Measurements from ENCODE around the gene GRAMD4. TPM values are rescaled to one million over a fixed set of nuclear protein-coding genes. Genes with fewer than 3 reads are reported as not detected.
A peak's percentile ranks its signal among the peaks of the same experiment; 100 is the strongest.

The GRAMD4 gene
- total RNA-seq, 1 experiment from 2014 or later: 29.0 TPM

DNA sequence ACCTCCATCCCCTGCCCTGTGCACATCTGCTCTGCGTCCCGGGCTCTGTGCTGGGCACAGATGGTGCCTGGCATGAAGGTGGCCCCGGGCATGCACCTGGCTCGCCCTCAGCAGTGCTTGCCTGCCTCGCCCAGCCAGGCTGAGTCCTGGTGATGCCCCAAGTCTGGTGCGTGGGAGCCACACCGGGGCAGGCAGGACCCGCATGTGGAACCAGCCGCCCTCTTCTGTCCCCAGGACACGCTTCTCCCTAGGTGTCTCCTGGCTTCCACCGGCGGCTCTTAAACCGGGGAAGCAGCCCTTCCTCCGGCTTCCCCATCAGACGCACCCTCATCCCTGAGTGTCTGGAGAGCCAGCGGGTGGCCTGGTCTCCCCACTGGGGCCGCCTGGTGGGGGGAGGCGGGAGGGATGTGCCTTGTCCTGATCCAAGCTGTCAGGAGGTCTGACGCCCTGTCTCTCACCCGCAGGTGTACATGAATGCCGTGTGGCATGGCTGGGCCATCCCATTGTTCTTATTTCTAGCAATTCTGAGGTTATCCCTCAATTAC is 45.0 kb downstream of the GRAMD4 start:
- 0 out of 2 replicates have a peak, but pooled peaks cover 3% of the 10 kb centered on the region for H3K36me3 ChIP-seq (ENCODE audit: insufficient read depth, low read length)
- H3K4me1 ChIP-seq (ENCODE audit: low read length): peaks cover 8% of the 10 kb centered on the region
- H3K9ac ChIP-seq (ENCODE audit: low read length): no peak overlapping the region
- no peak overlapping the region for H2AFZ ChIP-seq (ENCODE audit: low read length)
- no peaks in the 10 kb centered on the region for H3K9me3 ChIP-seq (ENCODE audit: low read length)
- no peak overlapping the region for H3K4me2 ChIP-seq (ENCODE audit: low read depth, low read length, poor library complexity, severe bottlenecking)
- H3K4me3 ChIP-seq (ENCODE audit: low read length): no peak overlapping the region
- H3K27ac ChIP-seq (ENCODE audit: low read length): no peak overlapping the region
- H4K20me1 ChIP-seq (ENCODE audit: insufficient read depth, low read depth, low read length): no peaks in the 10 kb centered on the region
- DNase-seq: no peak
- no peaks in the 10 kb centered on the region for H3K9me2 ChIP-seq (replicated peaks; ENCODE audit: insufficient read depth, low read length)
- H3K27me3 ChIP-seq (ENCODE audit: low read length): no peaks in the 10 kb centered on the region
- no peaks in the 10 kb centered on the region for H3K79me2 ChIP-seq (ENCODE audit: low read length)

DNA sequence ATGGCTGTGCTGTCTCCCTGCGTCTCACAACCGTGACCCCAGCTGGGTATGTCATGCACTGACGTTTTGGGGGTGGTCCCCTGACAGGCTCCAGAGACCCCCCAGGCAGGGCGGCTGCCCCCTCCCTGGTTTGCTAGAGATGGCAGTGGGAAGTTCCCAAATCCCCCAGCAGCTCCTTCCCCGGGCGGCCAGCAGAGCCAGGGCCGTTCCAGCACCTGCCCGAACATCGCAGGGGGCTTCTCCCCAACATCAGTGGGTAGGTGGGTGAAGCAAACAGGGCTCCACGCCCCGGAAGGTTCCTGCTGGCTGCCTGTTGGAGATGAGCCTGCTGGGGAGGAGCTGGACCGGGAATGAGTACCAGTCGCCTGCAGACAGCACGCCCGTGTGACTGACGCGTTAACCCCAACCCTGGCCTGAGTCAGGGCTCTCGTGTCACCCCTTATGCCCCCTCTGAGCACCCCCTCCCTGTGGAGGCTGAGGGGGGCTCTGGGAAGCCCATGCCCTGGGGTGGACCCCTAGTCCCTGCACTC is 45.6 kb downstream of the GRAMD4 start:
- Histone ChIP-seq H3K9ac (ENCODE audit: low read length) (no peak overlapping the region), H3K9me3 (ENCODE audit: low read length) (no peaks in the 10 kb centered on the region), H3K4me1 (ENCODE audit: low read length) (peaks cover 8% of the 10 kb centered on the region), H2AFZ (ENCODE audit: low read length) (no peak overlapping the region), H3K9me2 (replicated peaks; ENCODE audit: insufficient read depth, low read length) (no peaks in the 10 kb centered on the region), H3K36me3 (ENCODE audit: insufficient read depth, low read length) (0 out of 2 replicates have a peak, but pooled peaks cover 3% of the 10 kb centered on the region), H3K27ac (ENCODE audit: low read length) (no peak overlapping the region), H3K79me2 (ENCODE audit: low read length) (no peaks in the 10 kb centered on the region), H4K20me1 (ENCODE audit: insufficient read depth, low read depth, low read length) (no peaks in the 10 kb centered on the region), H3K4me3 (ENCODE audit: low read length) (no peak overlapping the region), H3K4me2 (ENCODE audit: low read depth, low read length, poor library complexity, severe bottlenecking) (no peak overlapping the region), H3K27me3 (ENCODE audit: low read length) (no peaks in the 10 kb centered on the region)
- no peak for DNase-seq

DNA sequence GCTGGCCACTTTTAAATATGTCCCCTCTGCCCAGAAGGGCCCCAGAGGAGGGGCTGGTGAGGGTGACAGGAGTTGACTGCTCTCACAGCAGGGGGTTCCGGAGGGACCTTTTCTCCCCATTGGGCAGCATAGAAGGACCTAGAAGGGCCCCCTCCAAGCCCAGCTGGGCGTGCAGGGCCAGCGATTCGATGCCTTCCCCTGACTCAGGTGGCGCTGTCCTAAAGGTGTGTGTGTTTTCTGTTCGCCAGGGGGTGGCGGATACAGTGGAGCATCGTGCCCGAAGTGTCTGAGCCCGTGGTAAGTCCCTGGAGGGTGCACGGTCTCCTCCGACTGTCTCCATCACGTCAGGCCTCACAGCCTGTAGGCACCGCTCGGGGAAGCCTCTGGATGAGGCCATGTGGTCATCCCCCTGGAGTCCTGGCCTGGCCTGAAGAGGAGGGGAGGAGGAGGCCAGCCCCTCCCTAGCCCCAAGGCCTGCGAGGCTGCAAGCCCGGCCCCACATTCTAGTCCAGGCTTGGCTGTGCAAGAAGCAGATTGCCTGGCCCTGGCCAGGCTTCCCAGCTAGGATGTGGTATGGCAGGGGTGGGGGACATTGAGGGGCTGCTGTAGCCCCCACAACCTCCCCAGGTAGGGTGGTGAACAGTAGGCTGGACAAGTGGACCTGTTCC is 46.5 kb downstream of the GRAMD4 start:
- Histone ChIP-seq H3K27me3 (ENCODE audit: low read length) (no peaks in the 10 kb centered on the region), H3K4me1 (ENCODE audit: low read length) (peaks cover 8% of the 10 kb centered on the region), H3K4me3 (ENCODE audit: low read length) (no peak overlapping the region), H3K9ac (ENCODE audit: low read length) (no peak overlapping the region), H3K4me2 (ENCODE audit: low read depth, low read length, poor library complexity, severe bottlenecking) (no peak overlapping the region), H3K79me2 (ENCODE audit: low read length) (no peaks in the 10 kb centered on the region), H2AFZ (ENCODE audit: low read length) (no peak overlapping the region), H3K27ac (ENCODE audit: low read length) (no peak overlapping the region), H3K9me2 (replicated peaks; ENCODE audit: insufficient read depth, low read length) (no peaks in the 10 kb centered on the region), H4K20me1 (ENCODE audit: insufficient read depth, low read depth, low read length) (no peaks in the 10 kb centered on the region), H3K36me3 (ENCODE audit: insufficient read depth, low read length) (0 out of 2 replicates have a peak, but pooled peaks cover 3% of the 10 kb centered on the region), H3K9me3 (ENCODE audit: low read length) (no peaks in the 10 kb centered on the region)
- DNase-seq: no peak

DNA sequence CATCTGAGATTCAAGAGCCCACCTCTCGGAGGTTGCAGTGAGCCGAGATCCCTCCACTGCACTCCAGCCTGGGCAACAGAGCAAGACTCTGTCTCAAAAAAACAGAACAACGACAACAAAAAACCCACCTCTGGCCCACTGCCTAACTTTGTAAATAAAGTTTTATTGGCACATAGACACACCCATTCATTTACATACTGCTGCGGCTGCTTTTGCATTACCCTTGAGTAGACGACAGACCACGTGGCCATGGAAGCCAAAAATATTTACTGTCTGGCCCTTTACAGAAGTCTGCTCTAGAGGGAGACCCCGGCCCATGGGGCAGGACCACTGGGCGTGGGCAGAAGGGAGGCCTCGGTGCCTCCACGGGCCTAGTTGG is 47.0 kb downstream of the GRAMD4 start:
- Histone ChIP-seq H3K36me3 (ENCODE audit: insufficient read depth, low read length) (0 out of 2 replicates have a peak, but pooled peaks cover 3% of the 10 kb centered on the region), H3K9me2 (replicated peaks; ENCODE audit: insufficient read depth, low read length) (no peaks in the 10 kb centered on the region), H3K79me2 (ENCODE audit: low read length) (no peaks in the 10 kb centered on the region), H3K27me3 (ENCODE audit: low read length) (no peaks in the 10 kb centered on the region), H3K4me1 (ENCODE audit: low read length) (peaks cover 8% of the 10 kb centered on the region), H2AFZ (ENCODE audit: low read length) (no peak overlapping the region), H3K4me3 (ENCODE audit: low read length) (no peak overlapping the region), H3K27ac (ENCODE audit: low read length) (no peak overlapping the region), H3K4me2 (ENCODE audit: low read depth, low read length, poor library complexity, severe bottlenecking) (no peak overlapping the region), H3K9me3 (ENCODE audit: low read length) (no peaks in the 10 kb centered on the region), H4K20me1 (ENCODE audit: insufficient read depth, low read depth, low read length) (no peaks in the 10 kb centered on the region), H3K9ac (ENCODE audit: low read length) (no peak overlapping the region)
- DNase-seq: peak; percentile 76

DNA sequence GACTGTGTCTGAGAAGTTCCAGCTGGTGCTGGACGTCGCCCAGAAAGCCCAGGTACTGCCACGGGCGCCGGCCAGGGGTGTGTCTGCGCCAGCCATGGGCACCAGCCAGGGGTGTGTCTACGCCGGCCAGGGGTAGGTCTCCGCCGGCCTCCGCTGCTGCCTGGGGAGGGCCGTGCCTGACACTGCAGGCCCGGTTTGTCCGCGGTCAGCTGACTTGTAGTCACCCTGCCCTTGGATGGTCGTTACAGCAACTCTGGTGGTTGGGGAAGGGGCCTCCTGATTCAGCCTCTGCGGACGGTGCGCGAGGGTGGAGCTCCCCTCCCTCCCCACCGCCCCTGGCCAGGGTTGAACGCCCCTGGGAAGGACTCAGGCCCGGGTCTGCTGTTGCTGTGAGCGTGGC is 47.9 kb downstream of the GRAMD4 start:
- Histone ChIP-seq H4K20me1 (ENCODE audit: insufficient read depth, low read depth, low read length) (no peaks in the 10 kb centered on the region), H3K36me3 (ENCODE audit: insufficient read depth, low read length) (0 out of 2 replicates have a peak, but pooled peaks cover 3% of the 10 kb centered on the region), H3K27ac (ENCODE audit: low read length) (no peak overlapping the region)

DNA sequence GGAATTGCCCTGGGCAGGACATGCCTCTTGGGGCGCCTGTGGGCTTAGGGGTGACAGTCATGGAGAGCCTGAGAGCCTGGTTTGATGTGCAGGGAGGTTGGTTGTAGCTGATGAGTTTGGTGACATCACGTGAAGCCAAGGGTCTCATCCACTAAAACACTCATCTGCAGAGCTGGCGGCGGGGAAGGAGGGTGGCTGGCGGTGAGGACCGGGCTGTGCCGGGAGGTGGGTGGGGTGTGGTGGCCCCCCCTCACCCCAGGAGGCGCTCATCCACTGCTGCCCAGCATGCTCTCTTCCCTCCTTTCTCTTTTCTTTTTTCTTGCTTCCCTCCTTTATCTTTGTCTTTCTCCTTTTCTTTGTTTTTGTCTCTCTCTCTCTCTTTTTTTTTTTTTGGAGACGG is 49.0 kb downstream of the GRAMD4 start:
- H3K9ac ChIP-seq (ENCODE audit: low read length): no peak overlapping the region
- H3K36me3 ChIP-seq (ENCODE audit: insufficient read depth, low read length): 0 out of 2 replicates have a peak, but pooled peaks cover 3% of the 10 kb centered on the region
- no peaks in the 10 kb centered on the region for H3K9me3 ChIP-seq (ENCODE audit: low read length)
- H4K20me1 ChIP-seq (ENCODE audit: insufficient read depth, low read depth, low read length): no peaks in the 10 kb centered on the region
- DNase-seq: no peak
- H3K9me2 ChIP-seq (replicated peaks; ENCODE audit: insufficient read depth, low read length): no peaks in the 10 kb centered on the region
- H3K79me2 ChIP-seq (ENCODE audit: low read length): no peaks in the 10 kb centered on the region
- H3K4me2 ChIP-seq (ENCODE audit: low read depth, low read length, poor library complexity, severe bottlenecking): no peak overlapping the region
- no peak overlapping the region for H3K4me3 ChIP-seq (ENCODE audit: low read length)
- H3K27me3 ChIP-seq (ENCODE audit: low read length): no peaks in the 10 kb centered on the region
- peaks cover 8% of the 10 kb centered on the region for H3K4me1 ChIP-seq (ENCODE audit: low read length)
- H3K27ac ChIP-seq (ENCODE audit: low read length): no peak overlapping the region
- no peak overlapping the region for H2AFZ ChIP-seq (ENCODE audit: low read length)

More for the DNA sequence above, 47.9 kb downstream of the GRAMD4 start:
- H3K4me2 ChIP-seq (ENCODE audit: low read depth, low read length, poor library complexity, severe bottlenecking): no peak overlapping the region
- H3K9me3 ChIP-seq (ENCODE audit: low read length): no peaks in the 10 kb centered on the region
- no peaks in the 10 kb centered on the region for H3K9me2 ChIP-seq (replicated peaks; ENCODE audit: insufficient read depth, low read length)
- no peak overlapping the region for H3K4me3 ChIP-seq (ENCODE audit: low read length)
- H3K79me2 ChIP-seq (ENCODE audit: low read length): no peaks in the 10 kb centered on the region
- DNase-seq: no peak
- H3K9ac ChIP-seq (ENCODE audit: low read length): no peak overlapping the region
- H3K4me1 ChIP-seq (ENCODE audit: low read length): peaks cover 8% of the 10 kb centered on the region
- H2AFZ ChIP-seq (ENCODE audit: low read length): no peak overlapping the region
- H3K27me3 ChIP-seq (ENCODE audit: low read length): no peaks in the 10 kb centered on the region

DNA sequence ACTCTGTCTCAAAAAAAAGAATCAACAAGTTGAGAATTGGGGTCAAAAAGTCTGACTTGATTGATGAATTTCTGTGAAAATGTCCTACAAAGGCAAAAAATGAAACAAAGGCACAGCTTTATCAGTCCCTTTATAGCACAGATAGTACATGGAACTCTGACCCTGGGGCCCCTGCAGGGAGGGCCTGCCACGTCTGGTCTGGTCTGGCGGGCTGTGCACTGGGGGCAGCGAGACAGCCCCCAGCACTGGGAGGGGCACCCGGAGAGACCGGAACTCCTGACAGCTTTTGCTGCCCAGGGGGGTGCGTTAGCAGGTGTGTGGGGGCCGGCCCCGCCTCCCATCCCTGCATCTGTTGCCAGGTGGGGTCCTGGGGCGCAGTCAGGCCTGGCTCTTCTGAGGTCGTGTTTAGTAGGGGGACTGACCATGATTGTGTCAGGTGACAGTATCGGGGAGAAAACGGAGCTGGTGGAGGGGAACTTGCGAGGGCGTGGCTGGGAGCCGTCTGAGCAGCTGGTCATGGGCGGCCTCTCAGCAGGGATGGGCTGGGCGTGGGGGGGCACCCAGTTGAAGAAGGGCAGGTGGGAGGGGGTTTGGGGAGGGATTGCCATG is 51.7 kb downstream of the GRAMD4 start:
- Histone ChIP-seq H4K20me1 (ENCODE audit: insufficient read depth, low read depth, low read length) (no peaks in the 10 kb centered on the region), H3K4me1 (ENCODE audit: low read length) (peaks cover 6% of the 10 kb centered on the region), H2AFZ (ENCODE audit: low read length) (no peak overlapping the region), H3K9ac (ENCODE audit: low read length) (no peak overlapping the region), H3K27me3 (ENCODE audit: low read length) (no peaks in the 10 kb centered on the region), H3K4me2 (ENCODE audit: low read depth, low read length, poor library complexity, severe bottlenecking) (no peak overlapping the region), H3K36me3 (ENCODE audit: insufficient read depth, low read length) (no peaks in the 10 kb centered on the region), H3K79me2 (ENCODE audit: low read length) (no peaks in the 10 kb centered on the region), H3K4me3 (ENCODE audit: low read length) (no peak overlapping the region), H3K9me3 (ENCODE audit: low read length) (no peaks in the 10 kb centered on the region), H3K27ac (ENCODE audit: low read length) (no peak overlapping the region), H3K9me2 (replicated peaks; ENCODE audit: insufficient read depth, low read length) (no peaks in the 10 kb centered on the region)
- no peak for DNase-seq

DNA sequence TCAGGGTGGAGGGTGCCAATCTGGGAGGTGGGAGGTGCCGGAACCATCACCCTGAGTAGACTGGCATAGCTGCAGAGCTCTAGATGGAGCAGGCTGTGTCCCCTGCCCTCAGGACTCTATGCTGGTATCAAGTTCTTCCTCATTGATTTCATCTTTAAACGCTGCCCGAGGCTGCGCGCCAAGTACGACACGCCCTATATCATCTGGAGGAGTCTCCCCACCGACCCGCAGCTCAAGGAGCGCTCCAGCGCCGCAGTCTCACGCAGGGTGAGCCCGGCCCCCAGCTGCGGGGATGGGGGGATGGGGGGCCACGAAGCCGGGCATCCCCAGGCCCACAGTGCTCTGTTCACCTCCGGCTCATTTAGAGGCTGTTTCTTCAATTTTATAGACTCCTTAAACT is 52.5 kb downstream of the GRAMD4 start:
- H3K79me2 ChIP-seq (ENCODE audit: low read length): no peaks in the 10 kb centered on the region
- no peaks in the 10 kb centered on the region for H3K27me3 ChIP-seq (ENCODE audit: low read length)
- no peaks in the 10 kb centered on the region for H4K20me1 ChIP-seq (ENCODE audit: insufficient read depth, low read depth, low read length)
- no peak overlapping the region for H3K9ac ChIP-seq (ENCODE audit: low read length)
- H3K9me2 ChIP-seq (replicated peaks; ENCODE audit: insufficient read depth, low read length): no peaks in the 10 kb centered on the region
- DNase-seq: no peak
- H3K4me3 ChIP-seq (ENCODE audit: low read length): no peak overlapping the region
- no peak overlapping the region for H3K4me2 ChIP-seq (ENCODE audit: low read depth, low read length, poor library complexity, severe bottlenecking)
- H2AFZ ChIP-seq (ENCODE audit: low read length): no peak overlapping the region
- no peaks in the 10 kb centered on the region for H3K4me1 ChIP-seq (ENCODE audit: low read length)
- H3K36me3 ChIP-seq (ENCODE audit: insufficient read depth, low read length): no peaks in the 10 kb centered on the region
- H3K9me3 ChIP-seq (ENCODE audit: low read length): no peaks in the 10 kb centered on the region
- H3K27ac ChIP-seq (ENCODE audit: low read length): no peak overlapping the region
